Fibroblast of the aortic adventitia (primary cell): Measurements from ENCODE around the gene MYLIP. TPM values are rescaled to one million over a fixed set of nuclear protein-coding genes. Genes with fewer than 3 reads are reported as not detected.
A peak's percentile ranks its signal among the peaks of the same experiment; 100 is the strongest.

Experiments
- DNase-seq: peaks from one replicate; pipeline ENCODE4 v3.0.0-alpha.2; 2010; ENCODE audit warnings: low read depth
- H3K4me3 ChIP-seq: 2 replicates; pipeline ENCODE4 v1.5.1; 2011; ENCODE audit warnings: low read depth, mild to moderate bottlenecking, control low read depth, low read length, moderate library complexity
- CTCF ChIP-seq: IDR thresholded peaks from 2 replicates; pipeline ENCODE4 v1.5.1; 2011; ENCODE audit warnings: mild to moderate bottlenecking, low read length, control low read depth, inconsistent platforms; ENCODE audit not compliant: insufficient read depth
- total RNA-seq: library from RNA; depleted of rRNA; stranded (reverse); fragments of >200 nt; gene quantifications from 2 replicates; pipeline ENCODE4 v1.2.3, GENCODE V29; 2012; ENCODE audit warnings: low replicate concordance

The MYLIP gene
- total RNA-seq, 1 donor, result 36.1 TPM

GRCh38 chr6:16181439-16182297 lies 52.8 kb downstream of the MYLIP start:
- TF ChIP-seq CTCF, result no peak
- H3K4me3 ChIP-seq, result no peak overlapping the region
- DNase-seq, result no peak

DNA sequence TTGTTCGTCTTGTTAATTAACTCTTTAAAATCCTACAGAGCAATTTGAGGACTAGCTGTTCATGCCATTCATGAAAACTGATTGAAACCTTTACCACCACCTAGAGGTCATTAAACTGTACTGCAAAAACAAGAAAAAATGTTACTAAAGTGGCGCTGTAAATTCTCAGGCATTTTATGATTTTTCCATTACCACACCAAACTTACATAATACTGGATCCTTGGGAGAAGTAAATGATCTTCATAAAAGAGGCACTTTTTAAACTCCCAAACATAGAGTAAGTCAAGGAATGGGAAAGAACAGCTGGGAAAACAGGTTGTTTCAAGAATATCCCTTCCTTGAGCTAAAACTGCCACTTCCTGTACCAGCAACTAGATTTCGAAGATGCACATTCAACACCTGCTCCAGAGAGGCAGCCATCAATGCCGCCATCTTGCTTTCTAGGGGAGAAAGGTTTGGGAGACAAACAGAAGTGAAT lies 54.3 kb downstream of the MYLIP start:
- H3K4me3 ChIP-seq, result no peak overlapping the region
- DNase-seq, result peak; percentile 71
- peak; percentile 70 for TF ChIP-seq CTCF

DNA sequence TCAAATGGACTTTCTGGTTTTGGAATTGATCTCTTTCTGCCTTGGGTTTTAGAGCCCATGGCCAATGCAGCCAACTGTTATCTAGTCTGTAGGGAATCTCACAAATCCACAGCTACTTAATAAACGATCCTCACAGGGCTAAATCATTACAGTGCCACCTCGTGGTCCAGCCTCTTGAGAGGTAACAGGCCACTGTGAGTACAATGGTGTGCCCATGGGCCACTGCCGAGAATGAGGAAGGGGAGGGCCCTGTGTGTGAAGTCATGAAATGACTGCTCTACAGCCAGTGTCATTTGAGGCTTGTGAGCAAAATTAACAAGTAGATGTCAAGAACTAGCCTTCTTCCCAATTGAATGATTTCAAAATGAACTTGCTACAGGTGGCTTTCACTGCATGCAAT lies 55.2 kb downstream of the MYLIP start:
- peak; percentile 25 for TF ChIP-seq CTCF
- DNase-seq, result peak; percentile 30
- H3K4me3 ChIP-seq, result no peak overlapping the region

- TF ChIP-seq CTCF, result no peak
- DNase-seq, result no peak
- H3K4me3 ChIP-seq, result no peak overlapping the region
Observed at GRCh38 chr6:16184551-16184950, 55.7 kb downstream of the MYLIP start.

GRCh38 chr6:16187176-16187575 lies 58.3 kb downstream of the MYLIP start:
- no peak for TF ChIP-seq CTCF
- H3K4me3 ChIP-seq, result no peak overlapping the region
- no peak for DNase-seq

DNA sequence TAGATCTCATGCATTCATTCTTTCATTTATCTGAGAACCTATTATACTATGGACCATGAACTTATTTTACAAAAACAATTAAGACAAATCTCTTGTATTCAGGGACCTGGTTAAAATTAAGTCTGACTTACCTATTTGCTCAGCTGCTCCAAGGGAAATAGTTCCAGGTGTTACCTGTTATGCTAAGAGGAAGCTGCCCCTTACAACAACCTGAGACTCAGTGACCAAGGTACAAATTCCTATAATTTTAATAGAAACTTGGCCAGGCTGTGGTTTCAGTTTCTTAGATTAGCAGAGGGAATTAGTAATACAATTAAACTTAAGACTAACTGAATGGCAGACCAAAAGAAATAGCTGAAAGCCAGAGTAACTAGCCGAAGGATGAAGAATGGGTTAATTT lies 61.3 kb downstream of the MYLIP start:
- DNase-seq, result no peak
- TF ChIP-seq CTCF, result no peak
- H3K4me3 ChIP-seq, result no peak overlapping the region
